Right renal cortex interstitium (tissue), 3 donors: ENCODE measurements around the gene KRT38. TPM values are rescaled to one million over a fixed set of nuclear protein-coding genes. Genes with fewer than 3 reads are reported as not detected.
"Not testable (repeated sequence)": the region's sequence is repeated elsewhere in the genome, so short reads cannot be mapped to it uniquely, and the experiment has no call there.

Experiments used
- DNase-seq, 3 donors: peaks; one replicate each; pipeline ENCODE4 v3.0.0-alpha.2; 2013; ENCODE audit warnings: low read depth in 3 of 3, low spot score in 2 of 3
- polyA plus RNA-seq, 3 donors: library from polyadenylated mRNA; unstranded; fragments of 120-200 nt; gene quantifications; one replicate each; pipeline ENCODE4 v1.2.1, GENCODE V29; 2013; ENCODE audit not compliant: insufficient read length in 3 of 3

Gene KRT38
- polyA plus RNA-seq, 3 donors, result not detected

- DNase-seq, result no peak
These were observed 16.6 kb downstream of the KRT38 start, which contains the start of gene KRT37 for GRCh38 chr17:41424111-41424635. KRT37 (minus strand) TSS chr17:41424585; CDS start chr17:41424523, 62 bp downstream.

GRCh38 chr17:41422586-41422985, 18.2 kb downstream of the KRT38 start:
- DNase-seq, result not testable (repeated sequence)

GRCh38 chr17:41421617-41422016, 19.2 kb downstream of the KRT38 start:
- no peak for DNase-seq

- no peak for DNase-seq
These were observed 19.7 kb downstream of the KRT38 start for GRCh38 chr17:41421116-41421515.

- no peak for DNase-seq
These were observed 20.6 kb downstream of the KRT38 start for GRCh38 chr17:41420134-41420533.

GRCh38 chr17:41419716-41420115, 21.1 kb downstream of the KRT38 start:
- DNase-seq, result no peak

- no peak for DNase-seq
These were observed 22.5 kb downstream of the KRT38 start for GRCh38 chr17:41418116-41418860.

- DNase-seq, result no peak
These were observed 23.2 kb downstream of the KRT38 start for GRCh38 chr17:41417576-41418015.

- DNase-seq, result no peak
These were observed 23.7 kb downstream of the KRT38 start for GRCh38 chr17:41417127-41417526.

- peak in 2 of 3 donors; percentile 14 to 15 for DNase-seq
These were observed 24.3 kb downstream of the KRT38 start for GRCh38 chr17:41416479-41416878.

- DNase-seq, result peak in 1 of 3 donors; percentile 8
These were observed 24.9 kb downstream of the KRT38 start for GRCh38 chr17:41415833-41416335.

- no peak for DNase-seq
These were observed 25.4 kb downstream of the KRT38 start for GRCh38 chr17:41415411-41415810.

GRCh38 chr17:41413982-41414381, 26.8 kb downstream of the KRT38 start:
- no peak for DNase-seq

GRCh38 chr17:41413353-41413957, 27.3 kb downstream of the KRT38 start:
- no peak for DNase-seq

- DNase-seq, result no peak
These were observed 29.5 kb downstream of the KRT38 start for GRCh38 chr17:41411072-41411840.

- no peak for DNase-seq
These were observed 33.6 kb downstream of the KRT38 start for GRCh38 chr17:41407226-41407625.

GRCh38 chr17:41406205-41406604, 34.6 kb downstream of the KRT38 start:
- no peak for DNase-seq

- no peak for DNase-seq
These were observed 36.6 kb downstream of the KRT38 start for GRCh38 chr17:41404024-41404671.

- DNase-seq, result no peak
These were observed 37.3 kb downstream of the KRT38 start for GRCh38 chr17:41403404-41404023.

- no peak for DNase-seq
These were observed 38.6 kb downstream of the KRT38 start for GRCh38 chr17:41402161-41402560.
